Measurements from ENCODE around the gene LRP11. TPM values are rescaled to one million over a fixed set of nuclear protein-coding genes. Genes with fewer than 3 reads are reported as not detected.
A peak's percentile ranks its signal among the peaks of the same experiment; 100 is the strongest.
"Not testable (repeated sequence)": the region's sequence is repeated elsewhere in the genome, so short reads cannot be mapped to it uniquely, and the experiment has no call there.

Gene LRP11
- polyA plus RNA-seq, 3 donors = 0.20 to 0.41 (median 0.32) TPM

- no peaks in the 10 kb centered on the region for H3K36me3 Mint-ChIP-seq
- H3K27me3 Mint-ChIP-seq (ENCODE audit: low read depth in 3 of 3) = peaks cover 2 to 11% (median 3%) of the 10 kb centered on the region in 3 donors
- H3K9me3 ChIP-seq (replicated peaks in 1 of 2; ENCODE audit: control insufficient read depth in 1 of 2, insufficient read depth in 1 of 2, low read length in 2 of 2) = no peaks in the 10 kb centered on the region
- no peaks in the 10 kb centered on the region for H3K79me2 ChIP-seq (ENCODE audit: insufficient read depth, low read length)
- no peaks in the 10 kb centered on the region for H3K36me3 ChIP-seq (replicated peaks in 1 of 2; ENCODE audit: control insufficient read depth in 1 of 2, insufficient read depth in 2 of 2, low read length in 2 of 2)
- peaks cover 16 to 26% of the 10 kb centered on the region in 2 donors for H3K4me1 ChIP-seq (ENCODE audit: control insufficient read depth in 1 of 2, insufficient read depth in 2 of 2, low read length in 2 of 2)
- peak overlapping the region; percentile 80 for H3K4me2 ChIP-seq (replicated peaks; ENCODE audit: extremely low read depth, low read length, poor library complexity, severe bottlenecking)
- peak overlapping the region; percentile 59 for H3K9ac ChIP-seq (ENCODE audit: insufficient read depth, low read length, poor library complexity, severe bottlenecking)
- H3K27ac ChIP-seq (ENCODE audit: low read depth in 1 of 2, low read length in 2 of 2) = no peak overlapping the region
- H3K4me1 Mint-ChIP-seq = peaks cover 21% of the 10 kb centered on the region
- WGBS (ENCODE audit: insufficient coverage) = under 1% methylated on average over 61 of the region's 69 CpGs
- H4K20me1 ChIP-seq (ENCODE audit: insufficient read depth, low read length) = no peaks in the 10 kb centered on the region
- intact Hi-C loops (cut with micrococcal nuclease) = loop anchor here in 1 of 2 donors (10.0 kb wide), 1 partner anchor 138 kb away; no protein-coding TSS in a partner anchor
- peak; percentile 33 to 57 (median 42) for DNase-seq
- H3K27ac Mint-ChIP-seq = peak overlapping the region in 3 of 7 donors; percentile 7 to 66 (median 27)
- peak overlapping the region; percentile 42 to 75 (median 57) for H3K4me3 ChIP-seq (replicated peaks in 1 of 3; ENCODE audit: low read depth in 2 of 3, low read length in 3 of 3)
- peak overlapping the region; percentile 92 for H2AFZ ChIP-seq (ENCODE audit: insufficient read depth, low read depth, low read length, poor library complexity, severe bottlenecking)
- peak overlapping the region; percentile 77 to 91 for H3K4me3 Mint-ChIP-seq
- TF ChIP-seq CTCF (IDR thresholded peaks at IDR 0.05) = no peak
- H3K9me3 Mint-ChIP-seq = no peaks in the 10 kb centered on the region
- H3K27me3 ChIP-seq (ENCODE audit: control insufficient read depth in 2 of 2, insufficient read depth in 2 of 2, low read length in 2 of 2) = no peaks in the 10 kb centered on the region
Measured at GRCh38 chr6:149862922-149863697, 1.0 kb downstream of the LRP11 start.

- Mint-ChIP-seq H3K4me3 (peak overlapping the region; percentile 20 to 44), H3K27me3 (ENCODE audit: low read depth in 3 of 3) (peaks cover 2 to 11% (median 3%) of the 10 kb centered on the region in 3 donors), H3K4me1 (peaks cover 21% of the 10 kb centered on the region)
- not testable (repeated sequence) for H3K9ac ChIP-seq (ENCODE audit: insufficient read depth, low read length, poor library complexity, severe bottlenecking); H3K9me3 ChIP-seq (replicated peaks in 1 of 2; ENCODE audit: control insufficient read depth in 1 of 2, insufficient read depth in 1 of 2, low read length in 2 of 2); DNase-seq; H3K79me2 ChIP-seq (ENCODE audit: insufficient read depth, low read length); H3K36me3 ChIP-seq (replicated peaks in 1 of 2; ENCODE audit: control insufficient read depth in 1 of 2, insufficient read depth in 2 of 2, low read length in 2 of 2); H3K27me3 ChIP-seq (ENCODE audit: control insufficient read depth in 2 of 2, insufficient read depth in 2 of 2, low read length in 2 of 2); H3K9me3 Mint-ChIP-seq; H3K27ac ChIP-seq (ENCODE audit: low read depth in 1 of 2, low read length in 2 of 2); H3K27ac Mint-ChIP-seq; H4K20me1 ChIP-seq (ENCODE audit: insufficient read depth, low read length); H3K36me3 Mint-ChIP-seq; H2AFZ ChIP-seq (ENCODE audit: insufficient read depth, low read depth, low read length, poor library complexity, severe bottlenecking)
- Histone ChIP-seq H3K4me3 (replicated peaks in 1 of 3; ENCODE audit: low read depth in 2 of 3, low read length in 3 of 3) (peak overlapping the region in 1 of 3 experiments; percentile 75), H3K4me2 (replicated peaks; ENCODE audit: extremely low read depth, low read length, poor library complexity, severe bottlenecking) (peak overlapping the region; percentile 80), H3K4me1 (ENCODE audit: control insufficient read depth in 1 of 2, insufficient read depth in 2 of 2, low read length in 2 of 2) (peaks cover 16 to 26% of the 10 kb centered on the region in 2 donors)
- 100% methylated on average over 2 of the region's 12 CpGs for WGBS (ENCODE audit: insufficient coverage)
- intact Hi-C loops (cut with micrococcal nuclease) = loop anchor here in 1 of 2 donors (10.0 kb wide), 1 partner anchor 138 kb away; no protein-coding TSS in a partner anchor
Measured at GRCh38 chr6:149862424-149862738, 1.8 kb downstream of the LRP11 start.
